HepG2 (cell line): ENCODE data around the gene FAM118B. TPM values are rescaled to one million over a fixed set of nuclear protein-coding genes. Genes with fewer than 3 reads are reported as not detected.

Experiments
- ATAC-seq: fragments of 200-7000 bp; cut with Tn5 transposase; 3 replicates; pipeline ENCODE4 v1.9.1; 2020; ENCODE audit warnings: mild to moderate bottlenecking, moderate library complexity
- BruUV-seq: library from RNA; stranded (reverse); fragments of 400-500 nt; replicated peaks from 2 replicates; lab custom pipeline; 2021; lab: Mats Ljungman, UMichigan
- CTCF ChIA-PET: fragments of 300-600 bp; formaldehyde crosslinking; extraction: SDS; loops from one replicate; lab custom pipeline; 2021; ENCODE audit warnings: low total read pairs, inconsistent platforms, low intra/inter-chr PET ratio; lab: Yijun Ruan, JAX
- POLR2A ChIA-PET: fragments of 350-600 bp; sonication (Branson Sonifier 250); formaldehyde crosslinking; loops from one replicate; lab custom pipeline; 2020; ENCODE audit warnings: antibody characterized with exemption, inconsistent platforms; lab: Yijun Ruan, JAX
- DNase-seq: peaks from one replicate; pipeline ENCODE4 v3.0.0-alpha.2; 2015; ENCODE audit warnings: low spot score
- FAIRE-seq: peaks from 3 replicates; lab custom pipeline; 2011; peaks lifted over from hg19 to GRCh38; lab: Jason Lieb, UNC
- H2AFZ ChIP-seq: one replicate; pipeline ENCODE4 v1.6.1; 2011; ENCODE audit warnings: low read length, inconsistent platforms
- H3K27ac ChIP-seq: fragments of 300-600 bp; 3 replicates; pipeline ENCODE4 v1.8.0; 2011; ENCODE audit warnings: mixed run types, mild to moderate bottlenecking, mixed read lengths, low read length, inconsistent platforms; ENCODE audit not compliant: insufficient read depth; ENCODE audit errors: extremely low read length
- H3K27me3 ChIP-seq, 2 experiments: fragments of 200-600 bp in 1 of 2; 2 replicates in 1 of 2; 3 replicates in 1 of 2; pipeline versions ENCODE4 v1.6.0 to v1.8.0; 2011; ENCODE audit warnings: low read length in 2 of 2, mild to moderate bottlenecking in 2 of 2, moderate library complexity in 2 of 2, inconsistent platforms in 1 of 2; ENCODE audit not compliant: insufficient read depth in 2 of 2, control insufficient read depth in 1 of 2
- H3K36me3 ChIP-seq, 2 experiments: fragments of 200-600 bp in 1 of 2; replicated peaks in 1 of 2; 2 replicates in 1 of 2; 3 replicates in 1 of 2; pipeline versions ENCODE4 v1.5.1 to v1.8.0; 2011; ENCODE audit warnings: low read length in 2 of 2, inconsistent platforms in 1 of 2; ENCODE audit not compliant: insufficient read depth in 2 of 2, control insufficient read depth in 1 of 2
- H3K4me1 ChIP-seq: 2 replicates; pipeline ENCODE4 v1.5.1; 2012; ENCODE audit warnings: low read length, inconsistent platforms; ENCODE audit not compliant: insufficient read depth
- H3K4me2 ChIP-seq: 2 replicates; pipeline ENCODE4 v1.6.0; 2011; ENCODE audit warnings: low read depth, low read length, inconsistent platforms
- H3K4me3 ChIP-seq, 3 experiments: fragments of 200-600 bp in 1 of 3; sonication (generic), shearing (Covaris generic) in 1 of 3; replicated peaks in 1 of 3; 2 replicates each; pipeline ENCODE4 v1.5.1; 2011 to 2016; ENCODE audit warnings: low read length in 3 of 3, inconsistent platforms in 2 of 3, low read depth in 2 of 3, mild to moderate bottlenecking in 2 of 3, control low read depth in 1 of 3, mixed read lengths in 1 of 3; ENCODE audit not compliant: insufficient read depth in 1 of 3
- H3K79me2 ChIP-seq: one replicate; pipeline ENCODE4 v1.6.1; 2011; ENCODE audit warnings: low read length, inconsistent platforms; ENCODE audit not compliant: insufficient read depth
- H3K9ac ChIP-seq: 2 replicates; pipeline ENCODE4 v1.6.0; 2011; ENCODE audit warnings: mild to moderate bottlenecking, low read depth, low read length, inconsistent platforms; ENCODE audit not compliant: insufficient read depth
- H3K9me3 ChIP-seq: 2 replicates; pipeline ENCODE4 v1.5.1; 2012; ENCODE audit warnings: mild to moderate bottlenecking, low read length
- H4K20me1 ChIP-seq: 2 replicates; pipeline ENCODE4 v1.6.0; 2011; ENCODE audit warnings: inconsistent platforms, mild to moderate bottlenecking, low read length, moderate library complexity; ENCODE audit not compliant: insufficient read depth
- ARHGAP35 ChIP-seq: sonication (generic); formaldehyde crosslinking; IDR thresholded peaks from 2 replicates; pipeline ENCODE4 v1.9.0; 2022; ENCODE audit warnings: mild to moderate bottlenecking, inconsistent platforms, moderate library complexity, missing genetic modification reagents, borderline replicate concordance
- HNF1A ChIP-seq, 2 experiments: sonication (generic) in 1 of 2; formaldehyde crosslinking in 1 of 2; IDR thresholded peaks; 2 replicates each; pipeline versions ENCODE4 v1.4.0 to v1.6.1; 2016 to 2020; ENCODE audit warnings: borderline replicate concordance in 1 of 2, low read depth in 1 of 2, mild to moderate bottlenecking in 1 of 2, missing genetic modification reagents in 1 of 2
- NR2F1 ChIP-seq, 2 experiments: fragments of 450-650 bp in 1 of 2; formaldehyde crosslinking in 1 of 2; IDR thresholded peaks; 2 replicates each; pipeline versions ENCODE4 v1.5.0 to v1.6.1; 2016 to 2020; ENCODE audit warnings: mild to moderate bottlenecking in 1 of 2, missing compliant biosample characterization in 1 of 2, missing genetic modification reagents in 1 of 2, moderate library complexity in 1 of 2
- RARA ChIP-seq: IDR thresholded peaks from 2 replicates; pipeline ENCODE4 v1.6.1; 2016; ENCODE audit warnings: missing genetic modification reagents, missing compliant biosample characterization
- U2AF1 ChIP-seq: fragments of 200-400 bp; formaldehyde crosslinking; optimal IDR thresholded peaks from 2 replicates; pipeline ENCODE3; 2017; ENCODE audit warnings: mild to moderate bottlenecking, low read depth, low read length
- ZFP36L1 ChIP-seq: sonication (generic); formaldehyde crosslinking; IDR thresholded peaks from 2 replicates; pipeline ENCODE4 v1.8.0; 2022; ENCODE audit warnings: mild to moderate bottlenecking, missing genetic modification reagents, moderate library complexity
- ZFP37 ChIP-seq: sonication (generic); formaldehyde crosslinking; IDR thresholded peaks from 2 replicates; pipeline ENCODE4 v1.4.0; 2020; ENCODE audit warnings: missing genetic modification reagents, borderline replicate concordance
- ZNF724P ChIP-seq: sonication (generic); formaldehyde crosslinking; IDR thresholded peaks from 2 replicates; pipeline ENCODE4 v1.8.0; 2022; ENCODE audit warnings: missing genetic modification reagents, borderline replicate concordance
- ZNF780A ChIP-seq: sonication (generic); formaldehyde crosslinking; IDR thresholded peaks from 2 replicates; pipeline ENCODE4 v1.8.0; 2022; ENCODE audit warnings: mild to moderate bottlenecking, missing genetic modification reagents, moderate library complexity
- WGBS: methylation state at CpG from one replicate; pipeline ENCODE4 v1.1.6; 2017; ENCODE audit warnings: low lambda C conversion rate; 5-methylcytosine and 5-hydroxymethylcytosine counted together
- in situ Hi-C: cut with HindIII; loops from 2 replicates; pipeline ENCODE4 v1.10.0; 2017; ENCODE audit warnings: low pct_unique_long_range_greater_than_20kb; ENCODE audit not compliant: extremely low pct_ligation_motif_present
- intact Hi-C: fragments of 100-400 bp; cut with micrococcal nuclease; formaldehyde crosslinking; loops from one replicate; pipeline ENCODE4 v1.10.0; 2022; ENCODE audit not compliant: unreplicated experiment
- polyA plus RNA-seq, 8 experiments: library from polyadenylated mRNA; depleted of rRNA in 3 of 8; stranded (reverse) in 7 of 8; unstranded in 1 of 8; fragments of >200 nt; fragmentation: Illumina TruSeq in 4 of 8; extraction: Trizol in 4 of 8; gene quantifications; 2 replicates each; pipeline versions ENCODE4 v1.2.1 to v1.2.3, GENCODE V29; 2011 to 2016; ENCODE audit warnings: low read depth in 4 of 8, missing spikeins in 1 of 8, mixed read lengths in 1 of 8; ENCODE audit not compliant: insufficient read depth in 1 of 8
- total RNA-seq, 5 experiments: library from RNA; depleted of rRNA; stranded (reverse); fragments of >200 nt; fragmentation: Illumina TruSeq; extraction: Trizol; gene quantifications; 2 replicates each; pipeline ENCODE4 v1.2.3, GENCODE V29; 2016; ENCODE audit warnings: low read depth in 1 of 5
- TF ChIP-seq, protein P1 (sequence below): sonication (generic); formaldehyde crosslinking; IDR thresholded peaks from 2 replicates; pipeline ENCODE4 v1.4.0; 2020; ENCODE audit warnings: missing genetic modification reagents, borderline replicate concordance
- TF ChIP-seq, protein P2 (sequence below): sonication (generic); formaldehyde crosslinking; IDR thresholded peaks from 2 replicates; pipeline ENCODE4 v1.5.0; 2020; ENCODE audit warnings: missing genetic modification reagents
- TF ChIP-seq, protein P3 (sequence below): sonication (generic); formaldehyde crosslinking; IDR thresholded peaks from 2 replicates; pipeline ENCODE4; 2020; ENCODE audit warnings: missing genetic modification reagents, mild to moderate bottlenecking, borderline replicate concordance

The FAM118B gene
- total and polyA plus RNA-seq, 2 of the 13 experiments (the other 11 are each of a cell fraction or from before 2014, with no cell fraction given) = 10.2 to 25.7 TPM

GRCh38 chr11:126195119-126195518 lies 16.5 kb upstream of the FAM118B start:
- Histone ChIP-seq H3K36me3 (peaks cover 15 to 55% of the 10 kb centered on the region in 2 experiments), H4K20me1 (no peaks in the 10 kb centered on the region), H3K4me2 (no peak overlapping the region), H2AFZ (no peak overlapping the region), H3K79me2 (no peaks in the 10 kb centered on the region), H3K27ac (no peak overlapping the region), H3K4me3 (no peak overlapping the region), H3K27me3 (no peaks in the 10 kb centered on the region), H3K9ac (no peak overlapping the region), H3K4me1 (peaks cover 41% of the 10 kb centered on the region), H3K9me3 (no peaks in the 10 kb centered on the region)
- FAIRE-seq (no peak), ATAC-seq (no peak), DNase-seq (no peak)
- intact Hi-C loops = no loop called here
- TF ChIP-seq ZFP37 (no peak), NR2F1 (CRISPR knock-in tag; IDR thresholded peaks at IDR 0.05) (no peak), ZNF724P (CRISPR knock-in tag) (no peak), HNF1A (IDR thresholded peaks at IDR 0.05; ENCODE audit: low read depth) (no peak), HNF1A (CRISPR knock-in tag; IDR thresholded peaks at IDR 0.05; ENCODE audit: borderline replicate concordance) (no peak), ZNF780A (CRISPR knock-in tag) (no peak), ZFP36L1 (CRISPR knock-in tag) (no peak), RARA (CRISPR knock-in tag) (no peak), U2AF1 (no peak), ARHGAP35 (CRISPR knock-in tag) (no peak)
- TF ChIP-seq, protein P1, sequence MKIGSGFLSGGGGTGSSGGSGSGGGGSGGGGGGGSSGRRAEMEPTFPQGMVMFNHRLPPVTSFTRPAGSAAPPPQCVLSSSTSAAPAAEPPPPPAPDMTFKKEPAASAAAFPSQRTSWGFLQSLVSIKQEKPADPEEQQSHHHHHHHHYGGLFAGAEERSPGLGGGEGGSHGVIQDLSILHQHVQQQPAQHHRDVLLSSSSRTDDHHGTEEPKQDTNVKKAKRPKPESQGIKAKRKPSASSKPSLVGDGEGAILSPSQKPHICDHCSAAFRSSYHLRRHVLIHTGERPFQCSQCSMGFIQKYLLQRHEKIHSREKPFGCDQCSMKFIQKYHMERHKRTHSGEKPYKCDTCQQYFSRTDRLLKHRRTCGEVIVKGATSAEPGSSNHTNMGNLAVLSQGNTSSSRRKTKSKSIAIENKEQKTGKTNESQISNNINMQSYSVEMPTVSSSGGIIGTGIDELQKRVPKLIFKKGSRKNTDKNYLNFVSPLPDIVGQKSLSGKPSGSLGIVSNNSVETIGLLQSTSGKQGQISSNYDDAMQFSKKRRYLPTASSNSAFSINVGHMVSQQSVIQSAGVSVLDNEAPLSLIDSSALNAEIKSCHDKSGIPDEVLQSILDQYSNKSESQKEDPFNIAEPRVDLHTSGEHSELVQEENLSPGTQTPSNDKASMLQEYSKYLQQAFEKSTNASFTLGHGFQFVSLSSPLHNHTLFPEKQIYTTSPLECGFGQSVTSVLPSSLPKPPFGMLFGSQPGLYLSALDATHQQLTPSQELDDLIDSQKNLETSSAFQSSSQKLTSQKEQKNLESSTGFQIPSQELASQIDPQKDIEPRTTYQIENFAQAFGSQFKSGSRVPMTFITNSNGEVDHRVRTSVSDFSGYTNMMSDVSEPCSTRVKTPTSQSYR = no peak
- TF ChIP-seq, protein P2, sequence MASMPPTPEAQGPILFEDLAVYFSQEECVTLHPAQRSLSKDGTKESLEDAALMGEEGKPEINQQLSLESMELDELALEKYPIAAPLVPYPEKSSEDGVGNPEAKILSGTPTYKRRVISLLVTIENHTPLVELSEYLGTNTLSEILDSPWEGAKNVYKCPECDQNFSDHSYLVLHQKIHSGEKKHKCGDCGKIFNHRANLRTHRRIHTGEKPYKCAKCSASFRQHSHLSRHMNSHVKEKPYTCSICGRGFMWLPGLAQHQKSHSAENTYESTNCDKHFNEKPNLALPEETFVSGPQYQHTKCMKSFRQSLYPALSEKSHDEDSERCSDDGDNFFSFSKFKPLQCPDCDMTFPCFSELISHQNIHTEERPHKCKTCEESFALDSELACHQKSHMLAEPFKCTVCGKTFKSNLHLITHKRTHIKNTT = no peak
- TF ChIP-seq, protein P3, sequence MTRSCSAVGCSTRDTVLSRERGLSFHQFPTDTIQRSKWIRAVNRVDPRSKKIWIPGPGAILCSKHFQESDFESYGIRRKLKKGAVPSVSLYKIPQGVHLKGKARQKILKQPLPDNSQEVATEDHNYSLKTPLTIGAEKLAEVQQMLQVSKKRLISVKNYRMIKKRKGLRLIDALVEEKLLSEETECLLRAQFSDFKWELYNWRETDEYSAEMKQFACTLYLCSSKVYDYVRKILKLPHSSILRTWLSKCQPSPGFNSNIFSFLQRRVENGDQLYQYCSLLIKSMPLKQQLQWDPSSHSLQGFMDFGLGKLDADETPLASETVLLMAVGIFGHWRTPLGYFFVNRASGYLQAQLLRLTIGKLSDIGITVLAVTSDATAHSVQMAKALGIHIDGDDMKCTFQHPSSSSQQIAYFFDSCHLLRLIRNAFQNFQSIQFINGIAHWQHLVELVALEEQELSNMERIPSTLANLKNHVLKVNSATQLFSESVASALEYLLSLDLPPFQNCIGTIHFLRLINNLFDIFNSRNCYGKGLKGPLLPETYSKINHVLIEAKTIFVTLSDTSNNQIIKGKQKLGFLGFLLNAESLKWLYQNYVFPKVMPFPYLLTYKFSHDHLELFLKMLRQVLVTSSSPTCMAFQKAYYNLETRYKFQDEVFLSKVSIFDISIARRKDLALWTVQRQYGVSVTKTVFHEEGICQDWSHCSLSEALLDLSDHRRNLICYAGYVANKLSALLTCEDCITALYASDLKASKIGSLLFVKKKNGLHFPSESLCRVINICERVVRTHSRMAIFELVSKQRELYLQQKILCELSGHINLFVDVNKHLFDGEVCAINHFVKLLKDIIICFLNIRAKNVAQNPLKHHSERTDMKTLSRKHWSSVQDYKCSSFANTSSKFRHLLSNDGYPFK = no peak
- in situ Hi-C loops = loop anchor here (10.0 kb wide), 1 partner anchor 130 kb away; the partner anchor contains the start of gene CDON
- ChIA-PET POLR2A (no interaction called here), CTCF (interaction anchor here (2.0 kb wide), 1 partner anchor 272 kb away, joined by 24 read pairs; no protein-coding TSS in a partner anchor)
- WGBS = 91% methylated on average over 3 of the region's 3 CpGs
- BruUV-seq = no TSS peak
